Suprapubic skin (tissue), 4 donors: Measurements from ENCODE around the gene HNF1B.

Experiments
- CTCF ChIP-seq, 2 donors: fragments of 200-600 bp in 1 of 2; fragments of 450-650 bp in 1 of 2; sonication (generic) in 1 of 2; IDR thresholded peaks; one replicate each; pipeline ENCODE4 v1.5.1; 2016 to 2019; ENCODE audit warnings: antibody characterized with exemption in 2 of 2, mild to moderate bottlenecking in 1 of 2, moderate library complexity in 1 of 2
- EP300 ChIP-seq: sonication (generic); formaldehyde crosslinking; IDR thresholded peaks from one replicate; pipeline ENCODE4 v1.6.1; 2017; ENCODE audit warnings: antibody characterized with exemption
- POLR2A ChIP-seq, 2 donors: fragments of 450-650 bp; IDR thresholded peaks; one replicate each; pipeline ENCODE4 v1.6.1; 2017; ENCODE audit warnings: antibody characterized with exemption in 2 of 2, mild to moderate bottlenecking in 2 of 2, moderate library complexity in 2 of 2
- POLR2AphosphoS5 ChIP-seq, 3 donors: sonication (generic); formaldehyde crosslinking; IDR thresholded peaks; one replicate each; pipeline ENCODE4 v1.6.1; 2017; ENCODE audit warnings: antibody characterized with exemption in 3 of 3

- TF ChIP-seq CTCF (IDR thresholded peaks at IDR 0.05) (no peak), POLR2A (IDR thresholded peaks at IDR 0.05) (no peak), EP300 (no peak), POLR2AphosphoS5 (IDR thresholded peaks at IDR 0.05) (no peak)
These were observed 62.9 kb downstream of the HNF1B start for GRCh38 chr17:37682007-37682406.
